Measurements from ENCODE around the gene ASB6.

DNA sequence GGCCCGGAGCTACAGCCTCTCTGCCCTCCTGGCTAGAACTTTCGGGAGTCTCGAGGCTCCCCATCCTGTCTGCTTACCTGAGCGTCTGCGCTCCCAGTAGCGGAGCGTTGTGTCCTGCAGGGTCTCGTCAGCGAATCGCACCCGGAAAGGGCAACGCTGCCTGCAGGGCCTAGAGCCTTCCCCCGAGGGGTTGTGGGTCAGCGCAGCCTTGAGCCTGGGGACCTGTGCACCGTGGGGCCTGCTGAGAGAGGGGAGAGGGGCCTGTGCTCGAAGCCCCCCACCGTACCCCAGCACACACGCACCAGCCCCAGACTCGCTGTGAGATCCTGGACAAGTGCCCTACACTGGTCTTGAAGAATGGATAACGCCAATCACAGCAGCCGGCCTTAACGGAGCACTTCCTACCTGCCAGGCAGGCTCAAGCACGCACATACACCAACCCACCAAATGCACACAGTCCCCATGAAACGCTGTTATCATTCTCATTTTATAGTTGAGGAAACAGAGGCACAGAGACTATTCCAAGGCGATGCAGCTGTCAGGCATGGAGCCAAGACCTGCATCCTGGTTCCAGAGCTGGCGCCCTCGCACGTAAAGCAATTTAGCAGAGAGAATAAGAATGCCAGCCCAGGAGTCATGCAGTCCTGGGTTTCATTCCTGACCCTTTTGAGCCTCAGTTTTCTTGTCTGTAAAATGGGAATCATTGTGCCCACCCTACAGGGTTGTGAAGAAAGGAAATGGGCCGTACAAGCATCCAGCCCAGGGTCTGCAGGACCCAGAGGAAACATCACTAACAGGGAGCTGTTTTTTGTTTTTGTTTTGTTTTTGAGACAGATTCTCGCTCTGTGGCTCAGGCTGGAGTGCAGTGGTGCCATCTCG is 26.3 kb downstream of the ASB6 start:
- TF ChIP-seq, protein P1, sequence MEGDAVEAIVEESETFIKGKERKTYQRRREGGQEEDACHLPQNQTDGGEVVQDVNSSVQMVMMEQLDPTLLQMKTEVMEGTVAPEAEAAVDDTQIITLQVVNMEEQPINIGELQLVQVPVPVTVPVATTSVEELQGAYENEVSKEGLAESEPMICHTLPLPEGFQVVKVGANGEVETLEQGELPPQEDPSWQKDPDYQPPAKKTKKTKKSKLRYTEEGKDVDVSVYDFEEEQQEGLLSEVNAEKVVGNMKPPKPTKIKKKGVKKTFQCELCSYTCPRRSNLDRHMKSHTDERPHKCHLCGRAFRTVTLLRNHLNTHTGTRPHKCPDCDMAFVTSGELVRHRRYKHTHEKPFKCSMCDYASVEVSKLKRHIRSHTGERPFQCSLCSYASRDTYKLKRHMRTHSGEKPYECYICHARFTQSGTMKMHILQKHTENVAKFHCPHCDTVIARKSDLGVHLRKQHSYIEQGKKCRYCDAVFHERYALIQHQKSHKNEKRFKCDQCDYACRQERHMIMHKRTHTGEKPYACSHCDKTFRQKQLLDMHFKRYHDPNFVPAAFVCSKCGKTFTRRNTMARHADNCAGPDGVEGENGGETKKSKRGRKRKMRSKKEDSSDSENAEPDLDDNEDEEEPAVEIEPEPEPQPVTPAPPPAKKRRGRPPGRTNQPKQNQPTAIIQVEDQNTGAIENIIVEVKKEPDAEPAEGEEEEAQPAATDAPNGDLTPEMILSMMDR (conservative IDR thresholded peaks at IDR 0.05; ENCODE audit: low read length), result no peak
- TF ChIP-seq EZH2phosphoT487 (IDR thresholded peaks at IDR 0.05; ENCODE audit: borderline replicate concordance), result no peak

Data from Loucy (cell line).